ENCODE data around the gene COMMD9. TPM values are rescaled to one million over a fixed set of nuclear protein-coding genes. Genes with fewer than 3 reads are reported as not detected.

COMMD9 gene
- polyA plus RNA-seq, 1 of the 3 experiments (the other 2 are of a cell fraction) = 44.2 TPM

DNA sequence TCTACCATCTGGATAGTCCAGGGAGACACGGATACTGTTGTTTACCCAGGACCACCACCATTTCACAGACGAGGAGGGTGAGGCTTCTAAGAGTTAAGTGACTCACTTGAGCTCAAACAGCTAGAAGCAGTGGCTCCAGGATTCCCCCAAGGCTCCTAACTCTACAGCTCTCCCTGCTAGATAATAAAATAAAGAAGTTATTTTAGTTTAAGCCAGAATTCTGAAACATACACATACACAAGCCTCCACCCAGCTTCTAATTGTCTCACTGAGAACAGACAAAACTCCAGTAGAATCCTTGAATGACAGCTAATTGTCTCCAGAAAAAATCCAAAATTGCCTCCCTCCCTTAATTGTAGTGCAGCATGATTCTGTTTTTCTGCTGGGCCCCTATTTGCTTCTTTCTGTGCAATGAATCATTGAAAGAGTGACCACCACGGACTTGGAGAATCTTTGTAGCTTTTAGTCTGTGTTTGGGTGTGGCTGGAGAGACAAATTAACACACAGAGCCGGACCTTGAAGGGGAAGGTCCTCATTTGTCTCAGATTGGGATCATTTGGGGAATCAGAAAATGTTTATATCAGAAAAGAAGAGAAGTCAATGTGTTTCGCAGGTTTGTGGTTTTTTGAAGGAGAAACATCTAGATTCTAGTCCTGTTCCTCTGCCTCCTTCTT, 64.9 kb downstream of the COMMD9 start:
- H3K27ac ChIP-seq (ENCODE audit: low read depth in 2 of 2, low read length in 1 of 2) = no peak overlapping the region
- H2AFZ ChIP-seq (ENCODE audit: low read depth) = no peak overlapping the region
- H3K9ac ChIP-seq = no peak overlapping the region
- H3K4me2 ChIP-seq = no peak overlapping the region
- peaks cover 0 to 3% of the 10 kb centered on the region in 2 experiments for H3K36me3 ChIP-seq (replicated peaks in 1 of 2; ENCODE audit: control insufficient read depth in 1 of 2, insufficient read depth in 2 of 2, low read length in 1 of 2)
- H3K9me3 ChIP-seq = no peaks in the 10 kb centered on the region
- H3K4me3 ChIP-seq (ENCODE audit: low read depth in 2 of 2, low read length in 1 of 2) = no peak overlapping the region
- no peak for TF ChIP-seq ELF1 (IDR thresholded peaks at IDR 0.05)
- TF ChIP-seq, protein P1, sequence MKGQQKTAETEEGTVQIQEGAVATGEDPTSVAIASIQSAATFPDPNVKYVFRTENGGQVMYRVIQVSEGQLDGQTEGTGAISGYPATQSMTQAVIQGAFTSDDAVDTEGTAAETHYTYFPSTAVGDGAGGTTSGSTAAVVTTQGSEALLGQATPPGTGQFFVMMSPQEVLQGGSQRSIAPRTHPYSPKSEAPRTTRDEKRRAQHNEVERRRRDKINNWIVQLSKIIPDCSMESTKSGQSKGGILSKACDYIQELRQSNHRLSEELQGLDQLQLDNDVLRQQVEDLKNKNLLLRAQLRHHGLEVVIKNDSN (IDR thresholded peaks at IDR 0.05; ENCODE audit: borderline replicate concordance, low read depth) = no peak
- TF ChIP-seq, protein P2, sequence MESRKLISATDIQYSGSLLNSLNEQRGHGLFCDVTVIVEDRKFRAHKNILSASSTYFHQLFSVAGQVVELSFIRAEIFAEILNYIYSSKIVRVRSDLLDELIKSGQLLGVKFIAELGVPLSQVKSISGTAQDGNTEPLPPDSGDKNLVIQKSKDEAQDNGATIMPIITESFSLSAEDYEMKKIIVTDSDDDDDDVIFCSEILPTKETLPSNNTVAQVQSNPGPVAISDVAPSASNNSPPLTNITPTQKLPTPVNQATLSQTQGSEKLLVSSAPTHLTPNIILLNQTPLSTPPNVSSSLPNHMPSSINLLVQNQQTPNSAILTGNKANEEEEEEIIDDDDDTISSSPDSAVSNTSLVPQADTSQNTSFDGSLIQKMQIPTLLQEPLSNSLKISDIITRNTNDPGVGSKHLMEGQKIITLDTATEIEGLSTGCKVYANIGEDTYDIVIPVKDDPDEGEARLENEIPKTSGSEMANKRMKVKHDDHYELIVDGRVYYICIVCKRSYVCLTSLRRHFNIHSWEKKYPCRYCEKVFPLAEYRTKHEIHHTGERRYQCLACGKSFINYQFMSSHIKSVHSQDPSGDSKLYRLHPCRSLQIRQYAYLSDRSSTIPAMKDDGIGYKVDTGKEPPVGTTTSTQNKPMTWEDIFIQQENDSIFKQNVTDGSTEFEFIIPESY (IDR thresholded peaks at IDR 0.05; ENCODE audit: borderline replicate concordance, low read depth) = no peak
- no peak for TF ChIP-seq NFIC (IDR thresholded peaks at IDR 0.05; ENCODE audit: borderline replicate concordance)
- TF ChIP-seq FOSL2 (IDR thresholded peaks at IDR 0.05; ENCODE audit: borderline replicate concordance, low read depth) = no peak
- TF ChIP-seq JUND (IDR thresholded peaks at IDR 0.05) = no peak
- TF ChIP-seq, protein P3, sequence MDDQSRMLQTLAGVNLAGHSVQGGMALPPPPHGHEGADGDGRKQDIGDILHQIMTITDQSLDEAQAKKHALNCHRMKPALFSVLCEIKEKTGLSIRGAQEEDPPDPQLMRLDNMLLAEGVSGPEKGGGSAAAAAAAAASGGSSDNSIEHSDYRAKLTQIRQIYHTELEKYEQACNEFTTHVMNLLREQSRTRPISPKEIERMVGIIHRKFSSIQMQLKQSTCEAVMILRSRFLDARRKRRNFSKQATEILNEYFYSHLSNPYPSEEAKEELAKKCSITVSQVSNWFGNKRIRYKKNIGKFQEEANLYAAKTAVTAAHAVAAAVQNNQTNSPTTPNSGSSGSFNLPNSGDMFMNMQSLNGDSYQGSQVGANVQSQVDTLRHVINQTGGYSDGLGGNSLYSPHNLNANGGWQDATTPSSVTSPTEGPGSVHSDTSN (IDR thresholded peaks at IDR 0.05) = no peak
- no peak for TF ChIP-seq RCOR1 (IDR thresholded peaks at IDR 0.05; ENCODE audit: low read length)
- TF ChIP-seq, protein P4, sequence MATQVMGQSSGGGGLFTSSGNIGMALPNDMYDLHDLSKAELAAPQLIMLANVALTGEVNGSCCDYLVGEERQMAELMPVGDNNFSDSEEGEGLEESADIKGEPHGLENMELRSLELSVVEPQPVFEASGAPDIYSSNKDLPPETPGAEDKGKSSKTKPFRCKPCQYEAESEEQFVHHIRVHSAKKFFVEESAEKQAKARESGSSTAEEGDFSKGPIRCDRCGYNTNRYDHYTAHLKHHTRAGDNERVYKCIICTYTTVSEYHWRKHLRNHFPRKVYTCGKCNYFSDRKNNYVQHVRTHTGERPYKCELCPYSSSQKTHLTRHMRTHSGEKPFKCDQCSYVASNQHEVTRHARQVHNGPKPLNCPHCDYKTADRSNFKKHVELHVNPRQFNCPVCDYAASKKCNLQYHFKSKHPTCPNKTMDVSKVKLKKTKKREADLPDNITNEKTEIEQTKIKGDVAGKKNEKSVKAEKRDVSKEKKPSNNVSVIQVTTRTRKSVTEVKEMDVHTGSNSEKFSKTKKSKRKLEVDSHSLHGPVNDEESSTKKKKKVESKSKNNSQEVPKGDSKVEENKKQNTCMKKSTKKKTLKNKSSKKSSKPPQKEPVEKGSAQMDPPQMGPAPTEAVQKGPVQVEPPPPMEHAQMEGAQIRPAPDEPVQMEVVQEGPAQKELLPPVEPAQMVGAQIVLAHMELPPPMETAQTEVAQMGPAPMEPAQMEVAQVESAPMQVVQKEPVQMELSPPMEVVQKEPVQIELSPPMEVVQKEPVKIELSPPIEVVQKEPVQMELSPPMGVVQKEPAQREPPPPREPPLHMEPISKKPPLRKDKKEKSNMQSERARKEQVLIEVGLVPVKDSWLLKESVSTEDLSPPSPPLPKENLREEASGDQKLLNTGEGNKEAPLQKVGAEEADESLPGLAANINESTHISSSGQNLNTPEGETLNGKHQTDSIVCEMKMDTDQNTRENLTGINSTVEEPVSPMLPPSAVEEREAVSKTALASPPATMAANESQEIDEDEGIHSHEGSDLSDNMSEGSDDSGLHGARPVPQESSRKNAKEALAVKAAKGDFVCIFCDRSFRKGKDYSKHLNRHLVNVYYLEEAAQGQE (IDR thresholded peaks at IDR 0.05; ENCODE audit: low read depth, low read length) = no peak
- no peak for TF ChIP-seq RFX5 (IDR thresholded peaks at IDR 0.05; ENCODE audit: low read length)
- H3K9me2 ChIP-seq = no peaks in the 10 kb centered on the region
- no peak for DNase-seq
- no peaks in the 10 kb centered on the region for H3K27me3 ChIP-seq (ENCODE audit: insufficient read depth)
- CTCF ChIA-PET = interaction anchor here (0.6 to 0.9 kb wide), 3 partner anchors 12 to 37 kb away, joined by 3 read pairs; no protein-coding TSS in a partner anchor
- no peaks in the 10 kb centered on the region for H3F3A ChIP-seq (replicated peaks; ENCODE audit: insufficient read depth)
- POLR2A ChIA-PET = no interaction called here
- H4K20me1 ChIP-seq (ENCODE audit: insufficient read depth) = no peaks in the 10 kb centered on the region
- no peaks in the 10 kb centered on the region for H3K79me2 ChIP-seq (ENCODE audit: insufficient read depth)
- WGBS (ENCODE audit: low lambda C conversion rate) = 91% methylated on average over 5 of the region's 5 CpGs
- H3K4me1 ChIP-seq (ENCODE audit: control insufficient read depth in 1 of 2, insufficient read depth in 2 of 2, low read depth in 1 of 2, low read length in 1 of 2) = peaks cover 0 to 6% of the 10 kb centered on the region in 2 experiments; a peak in 1 of 4 replicates
